Measurements from ENCODE around the gene FNDC11. TPM values are rescaled to one million over a fixed set of nuclear protein-coding genes. Genes with fewer than 3 reads are reported as not detected.

FNDC11 gene
- total RNA-seq, 2 experiments from 2014 or later: 0.23 to 0.27 TPM

- no peak overlapping the region for H3K27ac Mint-ChIP-seq
- H3K4me3 Mint-ChIP-seq: no peak overlapping the region
- intact Hi-C loops (cut with micrococcal nuclease): no loop called here
- no peaks in the 10 kb centered on the region for H3K27me3 Mint-ChIP-seq
- POLR2A ChIA-PET: interaction anchor here (0.8 to 4.9 kb wide), 3 partner anchors 7 to 39 kb away, joined by 3 to 48 read pairs (median 6); no protein-coding TSS in a partner anchor
- CTCF ChIA-PET: interaction anchor here (1.3 to 3.5 kb wide), 8 partner anchors 7 to 444 kb away, joined by 4 to 20 read pairs (median 8); partner anchors contain the start of genes ARFRP1, HELZ2, PRPF6 and SAMD10
- no peak for DNase-seq
- ATAC-seq: no peak
- no peaks in the 10 kb centered on the region for H3K9me3 Mint-ChIP-seq
- H3K36me3 Mint-ChIP-seq (ENCODE audit: low read depth): no peaks in the 10 kb centered on the region
- peaks cover 17% of the 10 kb centered on the region for H3K4me1 Mint-ChIP-seq (ENCODE audit: low read depth)
- no peak for TF ChIP-seq CTCF (IDR thresholded peaks at IDR 0.05)
These were observed 17.6 kb upstream of the FNDC11 start for GRCh38 chr20:63536241-63536977.

- no peak for TF ChIP-seq CTCF (IDR thresholded peaks at IDR 0.05)
- POLR2A ChIA-PET: interaction anchor here (0.7 to 4.9 kb wide), 12 partner anchors 8 to 542 kb away, joined by 3 to 48 read pairs (median 3); partner anchors contain the start of genes RGS19 and TPD52L2
- Mint-ChIP-seq H3K9me3 (no peaks in the 10 kb centered on the region), H3K4me1 (ENCODE audit: low read depth) (peaks cover 17% of the 10 kb centered on the region), H3K27ac (peak within 1 kb of the TSS; percentile 88), H3K36me3 (ENCODE audit: low read depth) (no peaks in the 10 kb centered on the region), H3K4me3 (peak within 1 kb of the TSS; percentile 47), H3K27me3 (no peaks in the 10 kb centered on the region)
- DNase-seq (peak; percentile 39), ATAC-seq (no peak)
- intact Hi-C loops (cut with micrococcal nuclease): no loop called here
- CTCF ChIA-PET: interaction anchor here (0.6 to 3.5 kb wide), 47 partner anchors 8 to 532 kb away, joined by 3 to 20 read pairs (median 5); partner anchors contain the start of genes ARFRP1, FNDC11, HELZ2 and LIME1
These were observed 16.9 kb upstream of the FNDC11 start, which contains the start of gene PTK6 for GRCh38 chr20:63536997-63537524. Gene PTK6, minus strand, starts transcription at chr20:63537376. Its CDS starts 62 bp downstream, at chr20:63537314.

GRCh38 chr20:63537525-63538203 is 16.3 kb upstream of the FNDC11 start:
- no peaks in the 10 kb centered on the region for H3K9me3 Mint-ChIP-seq
- peak overlapping the region; percentile 44 for H3K4me3 Mint-ChIP-seq
- CTCF ChIA-PET: interaction anchor here (0.5 to 3.5 kb wide), 52 partner anchors 8 to 532 kb away, joined by 3 to 20 read pairs (median 5); partner anchors contain the start of genes ARFRP1, FNDC11, HELZ2 and LIME1
- H3K27ac Mint-ChIP-seq: peak overlapping the region; percentile 88
- no peaks in the 10 kb centered on the region for H3K36me3 Mint-ChIP-seq (ENCODE audit: low read depth)
- H3K27me3 Mint-ChIP-seq: no peaks in the 10 kb centered on the region
- ATAC-seq (peak; percentile 97), DNase-seq (peak; percentile 98)
- TF ChIP-seq CTCF (IDR thresholded peaks at IDR 0.05): peak; percentile 96
- intact Hi-C loops (cut with micrococcal nuclease): no loop called here
- POLR2A ChIA-PET: interaction anchor here (0.6 to 4.9 kb wide), 13 partner anchors 9 to 541 kb away, joined by 3 to 48 read pairs (median 3); partner anchors contain the start of genes RGS19 and TPD52L2
- peaks cover 17% of the 10 kb centered on the region for H3K4me1 Mint-ChIP-seq (ENCODE audit: low read depth)

- intact Hi-C loops (cut with micrococcal nuclease): no loop called here
- TF ChIP-seq CTCF (IDR thresholded peaks at IDR 0.05): peak; percentile 56
- H3K4me3 Mint-ChIP-seq: peak overlapping the region; percentile 44
- peaks cover 17% of the 10 kb centered on the region for H3K4me1 Mint-ChIP-seq (ENCODE audit: low read depth)
- no peaks in the 10 kb centered on the region for H3K36me3 Mint-ChIP-seq (ENCODE audit: low read depth)
- ATAC-seq (peak; percentile 1), DNase-seq (peak; percentile 61)
- POLR2A ChIA-PET: interaction anchor here (0.6 to 4.9 kb wide), 9 partner anchors 9 to 197 kb away, joined by 3 to 48 read pairs (median 3); no protein-coding TSS in a partner anchor
- no peaks in the 10 kb centered on the region for H3K27me3 Mint-ChIP-seq
- H3K27ac Mint-ChIP-seq: peak overlapping the region; percentile 88
- CTCF ChIA-PET: interaction anchor here (0.5 to 3.5 kb wide), 43 partner anchors 9 to 531 kb away, joined by 3 to 20 read pairs (median 5); partner anchors contain the start of genes ARFRP1, FNDC11, LIME1 and PPDPF
- no peaks in the 10 kb centered on the region for H3K9me3 Mint-ChIP-seq
These were observed 15.5 kb upstream of the FNDC11 start for GRCh38 chr20:63538204-63539091.
